Mesendoderm (in vitro differentiated cells): ENCODE results near the gene PRPF39.

Experiments used
- DNase-seq: peaks from one replicate; pipeline ENCODE4 v3.0.0; 2013
- H2AK5ac ChIP-seq: 2 replicates; pipeline ENCODE4 v1.6.1; 2013; ENCODE audit warnings: low read length, inconsistent platforms
- H2BK120ac ChIP-seq: 2 replicates; pipeline ENCODE4 v1.6.1; 2013; ENCODE audit warnings: low read depth, mild to moderate bottlenecking, low read length, moderate library complexity, mixed read lengths
- H2BK15ac ChIP-seq: replicated peaks from 2 replicates; pipeline ENCODE4 v1.6.1; 2013; ENCODE audit warnings: low read depth, mild to moderate bottlenecking, moderate library complexity
- H2BK5ac ChIP-seq: 2 replicates; pipeline ENCODE4 v1.6.1; 2013; ENCODE audit warnings: low read length, inconsistent platforms
- H3K18ac ChIP-seq: 2 replicates; pipeline ENCODE4 v1.6.1; 2013; ENCODE audit warnings: mild to moderate bottlenecking, low read length, mixed read lengths
- H3K23ac ChIP-seq: one replicate; pipeline ENCODE4 v1.6.1; 2013; ENCODE audit warnings: low read length
- H3K27ac ChIP-seq: 2 replicates; pipeline ENCODE4 v1.5.1; 2013; ENCODE audit warnings: low read depth, mild to moderate bottlenecking, inconsistent platforms, low read length, moderate library complexity
- H3K27me3 ChIP-seq: 2 replicates; pipeline ENCODE4 v1.6.1; 2013; ENCODE audit warnings: low read length, control low read depth, mild to moderate bottlenecking, inconsistent platforms; ENCODE audit not compliant: insufficient read depth, poor library complexity
- H3K36me3 ChIP-seq: 2 replicates; pipeline ENCODE4 v1.6.1; 2013; ENCODE audit warnings: low read length, inconsistent platforms; ENCODE audit not compliant: control insufficient read depth, insufficient read depth
- H3K4ac ChIP-seq: one replicate; pipeline ENCODE4 v1.6.1; 2013; ENCODE audit warnings: low read depth, mild to moderate bottlenecking, low read length, moderate library complexity
- H3K4me1 ChIP-seq: 2 replicates; pipeline ENCODE4 v1.6.1; 2013; ENCODE audit warnings: low read depth, low read length, inconsistent platforms; ENCODE audit not compliant: control insufficient read depth
- H3K4me2 ChIP-seq: 2 replicates; pipeline ENCODE4 v1.6.1; 2013; ENCODE audit warnings: low read length
- H3K4me3 ChIP-seq: 2 replicates; pipeline ENCODE4 v1.5.1; 2013; ENCODE audit warnings: mild to moderate bottlenecking, low read length
- H3K56ac ChIP-seq: one replicate; pipeline ENCODE4 v1.6.1; 2013; ENCODE audit warnings: low read length
- H3K79me1 ChIP-seq: 2 replicates; pipeline ENCODE4 v1.6.1; 2013; ENCODE audit warnings: low read length, inconsistent platforms
- H3K79me2 ChIP-seq: 2 replicates; pipeline ENCODE4 v1.6.1; 2013; ENCODE audit warnings: mild to moderate bottlenecking, low read length; ENCODE audit not compliant: control insufficient read depth, insufficient read depth
- H3K9ac ChIP-seq: 2 replicates; pipeline ENCODE4 v1.6.1; 2013; ENCODE audit warnings: low read length, inconsistent platforms
- H4K5ac ChIP-seq: one replicate; pipeline ENCODE4 v1.6.1; 2013; ENCODE audit warnings: low read length
- H4K8ac ChIP-seq: one replicate; pipeline ENCODE4 v1.6.1; 2013; ENCODE audit warnings: low read depth, mild to moderate bottlenecking, control low read depth, low read length, moderate library complexity
- WGBS: extraction: QIAGEN DNeasy Blood & Tissue Kit; methylation state at CpG from one replicate; pipeline ENCODE4 v1.1.7; 2013; ENCODE audit warnings: low lambda C conversion rate, missing lambda C conversion rate; ENCODE audit not compliant: insufficient coverage; ENCODE audit errors: extremely low coverage; 5-methylcytosine and 5-hydroxymethylcytosine counted together

PRPF39 gene

DNA sequence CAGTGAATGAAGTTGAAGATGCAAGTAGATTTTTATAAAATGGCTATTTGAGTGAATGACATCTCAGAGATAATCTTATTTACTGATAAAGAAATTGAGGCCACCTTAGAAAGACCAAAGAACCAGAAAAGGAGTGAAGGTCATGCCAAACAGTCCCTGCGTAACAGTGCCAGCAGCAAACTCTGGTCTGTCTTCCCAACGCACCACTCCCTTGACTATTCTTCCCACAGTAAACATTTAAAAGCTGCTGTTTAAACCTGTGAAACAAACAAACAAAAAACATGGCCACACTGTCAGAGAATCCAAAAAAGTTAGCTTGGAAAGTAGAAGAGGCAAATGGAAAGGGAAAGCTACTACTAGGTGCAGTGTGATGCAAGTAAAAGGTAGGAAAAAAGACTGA lies 1.5 kb upstream of the PRPF39 start:
- H3K4me1 ChIP-seq, result no peaks in the 10 kb centered on the region
- no peak overlapping the region for H3K4me3 ChIP-seq
- H3K27me3 ChIP-seq, result no peaks in the 10 kb centered on the region
- H2AK5ac ChIP-seq, result no peak overlapping the region
- no CpG with 5 or more reads among the region's 2 CpGs for WGBS
- H3K56ac ChIP-seq, result no peak overlapping the region
- no peak for DNase-seq
- no peaks in the 10 kb centered on the region for H3K36me3 ChIP-seq
- H2BK5ac ChIP-seq, result no peak overlapping the region
- H3K18ac ChIP-seq, result no peak overlapping the region
- H4K8ac ChIP-seq, result no peak overlapping the region
- H3K79me1 ChIP-seq, result no peaks in the 10 kb centered on the region
- H2BK15ac ChIP-seq, result no peak overlapping the region
- H3K79me2 ChIP-seq, result peaks cover 32% of the 10 kb centered on the region
- H3K23ac ChIP-seq, result no peak overlapping the region
- H3K4ac ChIP-seq, result no peak overlapping the region
- H3K27ac ChIP-seq, result no peak overlapping the region
- no peak overlapping the region for H3K4me2 ChIP-seq
- H3K9ac ChIP-seq, result no peak overlapping the region
- no peak overlapping the region for H2BK120ac ChIP-seq
- H4K5ac ChIP-seq, result no peak overlapping the region

- H2AK5ac ChIP-seq, result no peak overlapping the region
- H3K4me3 ChIP-seq, result no peak overlapping the region
- no CpG with 5 or more reads among the region's 10 CpGs for WGBS
- no peaks in the 10 kb centered on the region for H3K4me1 ChIP-seq
- H3K56ac ChIP-seq, result peak overlapping the region; percentile 74
- no peak overlapping the region for H3K27ac ChIP-seq
- H3K23ac ChIP-seq, result no peak overlapping the region
- DNase-seq, result no peak
- H2BK15ac ChIP-seq, result no peak overlapping the region
- H2BK120ac ChIP-seq, result peak overlapping the region; percentile 61
- no peak overlapping the region for H2BK5ac ChIP-seq
- no peak overlapping the region for H4K5ac ChIP-seq
- H3K36me3 ChIP-seq, result no peaks in the 10 kb centered on the region
- no peaks in the 10 kb centered on the region for H3K79me1 ChIP-seq
- no peak overlapping the region for H3K4ac ChIP-seq
- peak overlapping the region; percentile 72 for H3K9ac ChIP-seq
- H3K27me3 ChIP-seq, result no peaks in the 10 kb centered on the region
- H3K18ac ChIP-seq, result peak overlapping the region; percentile 6
- H3K4me2 ChIP-seq, result peak overlapping the region; percentile 49
- H4K8ac ChIP-seq, result peak overlapping the region; percentile 16
- H3K79me2 ChIP-seq, result peaks cover 40% of the 10 kb centered on the region
Measured at GRCh38 chr14:45083617-45083975, 320 bp upstream of the PRPF39 start.

DNA sequence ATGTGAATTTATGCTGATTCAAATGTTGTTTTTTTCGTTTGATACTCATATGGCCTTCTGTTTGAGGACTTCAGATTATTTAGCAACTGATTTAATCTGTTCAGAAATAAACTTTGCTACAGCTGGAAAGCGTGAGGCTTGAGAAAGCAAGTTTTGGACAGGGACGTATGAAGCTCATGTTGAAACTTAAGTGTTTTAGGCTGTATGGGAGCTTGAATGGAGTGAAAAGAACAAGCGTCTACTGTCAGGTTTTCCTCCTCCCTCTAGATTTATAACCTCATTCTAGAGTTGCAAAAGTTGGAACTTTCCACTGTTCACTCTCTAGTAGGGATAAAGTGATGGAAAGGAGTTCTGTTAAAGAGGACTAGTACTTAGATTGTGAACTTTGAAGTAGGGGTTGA lies 1.0 kb downstream of the PRPF39 start:
- H3K36me3 ChIP-seq, result no peaks in the 10 kb centered on the region
- H3K4me3 ChIP-seq, result peak overlapping the region; percentile 31
- H3K27ac ChIP-seq, result no peak overlapping the region
- no peak overlapping the region for H3K18ac ChIP-seq
- DNase-seq, result no peak
- H4K5ac ChIP-seq, result no peak overlapping the region
- no CpG with 5 or more reads among the region's 4 CpGs for WGBS
- no peaks in the 10 kb centered on the region for H3K79me1 ChIP-seq
- H3K4me2 ChIP-seq, result peak overlapping the region; percentile 45
- H3K79me2 ChIP-seq, result peaks cover 51% of the 10 kb centered on the region
- no peak overlapping the region for H2BK120ac ChIP-seq
- H3K9ac ChIP-seq, result peak overlapping the region; percentile 76
- no peaks in the 10 kb centered on the region for H3K4me1 ChIP-seq
- no peak overlapping the region for H2BK5ac ChIP-seq
- no peak overlapping the region for H2AK5ac ChIP-seq
- no peak overlapping the region for H2BK15ac ChIP-seq
- H3K56ac ChIP-seq, result peak overlapping the region; percentile 35
- H3K4ac ChIP-seq, result no peak overlapping the region
- no peaks in the 10 kb centered on the region for H3K27me3 ChIP-seq
- H3K23ac ChIP-seq, result no peak overlapping the region
- H4K8ac ChIP-seq, result no peak overlapping the region

- Histone ChIP-seq H4K8ac (peak overlapping the region; percentile 28), H4K5ac (no peak overlapping the region), H3K4ac (no peak overlapping the region), H3K18ac (no peak overlapping the region), H3K79me2 (peaks cover 60% of the 10 kb centered on the region), H2AK5ac (no peak overlapping the region), H3K27me3 (no peaks in the 10 kb centered on the region), H2BK5ac (no peak overlapping the region), H2BK120ac (no peak overlapping the region), H3K23ac (no peak overlapping the region), H3K27ac (no peak overlapping the region), H3K56ac (no peak overlapping the region), H3K36me3 (no peaks in the 10 kb centered on the region), H3K4me1 (no peaks in the 10 kb centered on the region), H3K4me3 (no peak overlapping the region), H3K79me1 (peaks cover 5% of the 10 kb centered on the region), H3K4me2 (no peak overlapping the region), H2BK15ac (no peak overlapping the region), H3K9ac (no peak overlapping the region)
- DNase-seq, result peak; percentile 8
- no CpG with 5 or more reads among the region's 1 CpG for WGBS
Measured at GRCh38 chr14:45089813-45090212, 5.9 kb downstream of the PRPF39 start.

DNA sequence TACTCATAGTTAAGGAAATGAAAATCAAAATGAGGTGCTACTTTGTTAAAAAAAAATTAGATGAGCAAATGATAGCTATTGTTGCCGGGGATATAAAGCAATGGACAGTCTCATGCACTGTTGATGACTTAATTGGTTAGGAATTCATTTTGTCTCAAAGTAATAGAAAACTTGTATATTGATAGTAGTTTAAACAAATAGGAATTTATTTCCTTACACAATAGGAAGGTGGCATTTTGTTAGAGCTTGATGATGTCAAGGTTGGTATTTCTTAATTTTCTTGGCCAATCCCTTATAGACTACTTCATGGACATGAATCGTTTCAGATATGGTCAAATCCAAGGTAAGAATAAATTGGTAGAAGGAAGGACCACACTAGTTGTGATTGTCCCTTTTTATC lies 7.8 kb downstream of the PRPF39 start:
- no peak overlapping the region for H3K23ac ChIP-seq
- H3K79me1 ChIP-seq, result peaks cover 10% of the 10 kb centered on the region
- no peak overlapping the region for H3K18ac ChIP-seq
- no peak overlapping the region for H2BK5ac ChIP-seq
- H3K4me2 ChIP-seq, result no peak overlapping the region
- H3K4ac ChIP-seq, result no peak overlapping the region
- no peak overlapping the region for H2AK5ac ChIP-seq
- H3K56ac ChIP-seq, result no peak overlapping the region
- H3K4me3 ChIP-seq, result no peak overlapping the region
- H4K8ac ChIP-seq, result no peak overlapping the region
- no CpG with 5 or more reads among the region's 2 CpGs for WGBS
- no peak overlapping the region for H3K27ac ChIP-seq
- peaks cover 44% of the 10 kb centered on the region for H3K79me2 ChIP-seq
- peaks cover 4% of the 10 kb centered on the region for H3K36me3 ChIP-seq
- no peaks in the 10 kb centered on the region for H3K4me1 ChIP-seq
- no peak overlapping the region for H2BK15ac ChIP-seq
- H2BK120ac ChIP-seq, result no peak overlapping the region
- no peak overlapping the region for H3K9ac ChIP-seq
- no peak for DNase-seq
- H3K27me3 ChIP-seq, result no peaks in the 10 kb centered on the region
- no peak overlapping the region for H4K5ac ChIP-seq

GRCh38 chr14:45094275-45094674 lies 10.4 kb downstream of the PRPF39 start:
- H3K4me3 ChIP-seq, result no peak overlapping the region
- no peak overlapping the region for H3K4me2 ChIP-seq
- no peak overlapping the region for H3K4ac ChIP-seq
- H3K27ac ChIP-seq, result no peak overlapping the region
- DNase-seq, result no peak
- H4K8ac ChIP-seq, result no peak overlapping the region
- H3K79me1 ChIP-seq, result peaks cover 10% of the 10 kb centered on the region
- no peak overlapping the region for H2BK5ac ChIP-seq
- H3K56ac ChIP-seq, result no peak overlapping the region
- H4K5ac ChIP-seq, result no peak overlapping the region
- peaks cover 4% of the 10 kb centered on the region for H3K36me3 ChIP-seq
- WGBS, result no CpG with 5 or more reads among the region's 2 CpGs
- no peak overlapping the region for H2BK15ac ChIP-seq
- H2AK5ac ChIP-seq, result no peak overlapping the region
- H3K18ac ChIP-seq, result no peak overlapping the region
- H3K27me3 ChIP-seq, result no peaks in the 10 kb centered on the region
- H3K9ac ChIP-seq, result no peak overlapping the region
- H3K23ac ChIP-seq, result no peak overlapping the region
- H2BK120ac ChIP-seq, result no peak overlapping the region
- peaks cover 22% of the 10 kb centered on the region for H3K79me2 ChIP-seq
- no peaks in the 10 kb centered on the region for H3K4me1 ChIP-seq
